ENCODE results near the gene EIF4G2.

DNA sequence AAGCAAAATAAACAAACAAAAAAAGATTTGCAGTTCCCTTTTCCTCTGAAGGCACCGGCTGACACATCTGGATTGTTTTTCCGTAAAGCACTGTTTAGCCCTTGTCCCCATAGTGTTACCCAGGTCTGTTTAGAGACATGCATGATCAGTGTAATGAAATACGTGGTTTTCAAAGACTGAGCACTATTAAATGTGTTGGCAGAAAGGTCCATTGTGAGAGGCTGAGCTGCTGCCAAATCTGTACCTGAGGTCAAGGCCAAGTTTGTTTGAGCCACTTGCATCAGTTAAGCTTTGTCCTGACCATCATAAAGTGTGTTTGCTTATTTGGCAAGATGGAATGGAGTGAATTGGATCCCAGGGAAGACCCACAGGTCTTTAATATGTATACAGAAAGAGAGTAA is 31.3 kb downstream of the EIF4G2 start:
- TF ChIP-seq POLR2AphosphoS5 (IDR thresholded peaks at IDR 0.05; ENCODE audit: low read depth, low read length) (no peak), SIN3A (IDR thresholded peaks at IDR 0.05; ENCODE audit: borderline replicate concordance, insufficient read depth, low read length) (no peak), TAF1 (IDR thresholded peaks at IDR 0.05; ENCODE audit: borderline replicate concordance, insufficient read depth, low read length) (no peak)

Measured in PFSK-1 (cell line).